Keratinocyte (primary cell): Measurements from ENCODE around the gene MEX3B. TPM values are rescaled to one million over a fixed set of nuclear protein-coding genes. Genes with fewer than 3 reads are reported as not detected.

Source experiments
- DNase-seq: peaks from one replicate; pipeline ENCODE4 v3.0.0-alpha.2; 2011; ENCODE audit warnings: low read depth, missing footprints, low spot score
- FAIRE-seq: peaks from 2 replicates; lab custom pipeline; 2011; peaks lifted over from hg19 to GRCh38; lab: Jason Lieb, UNC
- H2AFZ ChIP-seq: 2 replicates; pipeline ENCODE4 v1.6.0; 2012; ENCODE audit warnings: low read length, control low read depth, inconsistent platforms; ENCODE audit not compliant: control insufficient read depth
- H3K27ac ChIP-seq: 2 replicates; pipeline ENCODE4 v1.5.1; 2011; ENCODE audit warnings: low read length; ENCODE audit not compliant: control insufficient read depth, insufficient read depth
- H3K27me3 ChIP-seq: 3 replicates; pipeline ENCODE4 v1.6.0; 2011; ENCODE audit warnings: low read length; ENCODE audit not compliant: control insufficient read depth, insufficient read depth; ENCODE audit errors: extremely low read depth
- H3K36me3 ChIP-seq, 2 experiments: 2 replicates in 1 of 2; 3 replicates in 1 of 2; pipeline ENCODE4 v1.5.1; 2011; ENCODE audit warnings: low read length in 2 of 2, mild to moderate bottlenecking in 1 of 2; ENCODE audit not compliant: control insufficient read depth in 2 of 2, insufficient read depth in 2 of 2; ENCODE audit errors: extremely low read depth in 1 of 2
- H3K4me1 ChIP-seq: 3 replicates; pipeline ENCODE4 v1.5.1; 2011; ENCODE audit warnings: low read length; ENCODE audit not compliant: control insufficient read depth, insufficient read depth; ENCODE audit errors: extremely low read depth
- H3K4me2 ChIP-seq: 3 replicates; pipeline ENCODE4 v1.6.0; 2011; ENCODE audit warnings: low read depth, low read length; ENCODE audit not compliant: control insufficient read depth, insufficient read depth; ENCODE audit errors: extremely low read depth
- H3K4me3 ChIP-seq, 3 experiments: fragments of 200-600 bp in 1 of 3; sonication (generic) in 1 of 3; 2 replicates in 2 of 3; 3 replicates in 1 of 3; pipeline ENCODE4 v1.5.1; 2011 to 2016; ENCODE audit warnings: low read length in 3 of 3, mild to moderate bottlenecking in 3 of 3, control low read depth in 2 of 3, inconsistent platforms in 1 of 3, low read depth in 1 of 3, mixed read lengths in 1 of 3, mixed run types in 1 of 3, moderate library complexity in 1 of 3; ENCODE audit not compliant: control insufficient read depth in 2 of 3, insufficient read depth in 2 of 3; ENCODE audit errors: extremely low read depth in 1 of 3
- H3K79me2 ChIP-seq: 2 replicates; pipeline ENCODE4 v1.6.0; 2012; ENCODE audit warnings: low read length; ENCODE audit not compliant: control insufficient read depth, insufficient read depth
- H3K9ac ChIP-seq: 3 replicates; pipeline ENCODE4 v1.6.0; 2011; ENCODE audit warnings: low read length; ENCODE audit not compliant: control insufficient read depth, insufficient read depth; ENCODE audit errors: extremely low read depth
- H3K9me1 ChIP-seq: 3 replicates; pipeline ENCODE4 v1.6.0; 2011; ENCODE audit warnings: low read length; ENCODE audit not compliant: control insufficient read depth, insufficient read depth; ENCODE audit errors: extremely low read depth
- H3K9me3 ChIP-seq: 2 replicates; pipeline ENCODE4 v1.5.1; 2012; ENCODE audit warnings: low read depth, low read length; ENCODE audit not compliant: control insufficient read depth
- H4K20me1 ChIP-seq: 3 replicates; pipeline ENCODE4 v1.6.0; 2011; ENCODE audit warnings: low read length; ENCODE audit not compliant: control insufficient read depth, insufficient read depth; ENCODE audit errors: extremely low read depth
- EZH2 ChIP-seq: IDR thresholded peaks from one replicate; pipeline ENCODE4 v1.6.1; 2012; ENCODE audit warnings: inconsistent platforms, mild to moderate bottlenecking, low read length, moderate library complexity
- dilution Hi-C: fragments of 300-500 bp; cut with MboI; formaldehyde crosslinking; loops from one replicate; pipeline ENCODE4 v1.7.0; 2020; ENCODE audit warnings: low sequenced_read_pairs; ENCODE audit not compliant: extremely low pct_ligation_motif_present
- polyA plus RNA-seq, 5 experiments: library from polyadenylated mRNA; depleted of rRNA in 3 of 5; stranded (reverse) in 3 of 5; stranded (forward) in 1 of 5; unstranded in 1 of 5; fragments of >200 nt; gene quantifications; 1 replicate in 1 of 5; 2 replicates in 3 of 5; 3 replicates in 1 of 5; pipeline versions ENCODE4 v1.2.1 to v1.2.3, GENCODE V29; 2011 to 2012; ENCODE audit warnings: missing spikeins in 2 of 5, low read depth in 1 of 5, low replicate concordance in 1 of 5
- TF ChIP-seq, protein P1 (sequence below), 3 experiments: IDR thresholded peaks in 1 of 3; conservative IDR thresholded peaks in 1 of 3; optimal IDR thresholded peaks in 1 of 3; 2 replicates in 2 of 3; 3 replicates in 1 of 3; pipeline versions ENCODE3 to v1.5.1; 2011; ENCODE audit warnings: low read length in 3 of 3, mild to moderate bottlenecking in 3 of 3, moderate library complexity in 2 of 3, control low read depth in 1 of 3, inconsistent platforms in 1 of 3; ENCODE audit not compliant: insufficient read depth in 2 of 3; ENCODE audit errors: extremely low read depth in 1 of 3

The MEX3B gene
- polyA plus RNA-seq, 1 donor (not counting 4 experiments of a cell fraction or from before 2014, with no cell fraction given), result 0.16 TPM

DNA sequence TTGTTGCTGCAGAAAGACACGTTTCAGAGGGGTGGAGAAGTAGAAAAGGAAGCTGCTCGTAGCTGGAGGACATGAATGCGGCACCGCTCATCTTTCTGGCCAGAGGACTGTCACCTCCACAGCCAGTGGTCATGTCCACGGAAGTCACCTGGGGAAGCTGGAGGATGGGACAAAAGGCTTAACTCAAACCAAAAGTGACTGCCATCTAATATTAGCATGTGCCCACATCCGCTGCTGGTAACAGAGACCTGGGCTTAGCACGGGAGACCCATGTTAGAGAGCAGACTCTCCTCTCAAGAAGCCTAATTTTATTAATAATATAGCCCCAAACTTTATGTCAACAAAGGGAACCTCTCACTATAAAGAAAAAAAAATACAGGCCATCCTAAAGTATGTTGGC, 5.9 kb downstream of the MEX3B start:
- no peak for DNase-seq
- Histone ChIP-seq H3K9me1 (no peaks in the 10 kb centered on the region), H3K9ac (no peak overlapping the region), H4K20me1 (no peaks in the 10 kb centered on the region), H3K4me1 (peaks cover 7% of the 10 kb centered on the region), H3K4me2 (no peak overlapping the region), H2AFZ (no peak overlapping the region), H3K27ac (no peak overlapping the region), H3K9me3 (no peaks in the 10 kb centered on the region), H3K27me3 (peaks cover 24% of the 10 kb centered on the region), H3K79me2 (no peaks in the 10 kb centered on the region), H3K36me3 (no peaks in the 10 kb centered on the region), H3K4me3 (no peak overlapping the region)
- no peak for FAIRE-seq
- TF ChIP-seq, protein P1, sequence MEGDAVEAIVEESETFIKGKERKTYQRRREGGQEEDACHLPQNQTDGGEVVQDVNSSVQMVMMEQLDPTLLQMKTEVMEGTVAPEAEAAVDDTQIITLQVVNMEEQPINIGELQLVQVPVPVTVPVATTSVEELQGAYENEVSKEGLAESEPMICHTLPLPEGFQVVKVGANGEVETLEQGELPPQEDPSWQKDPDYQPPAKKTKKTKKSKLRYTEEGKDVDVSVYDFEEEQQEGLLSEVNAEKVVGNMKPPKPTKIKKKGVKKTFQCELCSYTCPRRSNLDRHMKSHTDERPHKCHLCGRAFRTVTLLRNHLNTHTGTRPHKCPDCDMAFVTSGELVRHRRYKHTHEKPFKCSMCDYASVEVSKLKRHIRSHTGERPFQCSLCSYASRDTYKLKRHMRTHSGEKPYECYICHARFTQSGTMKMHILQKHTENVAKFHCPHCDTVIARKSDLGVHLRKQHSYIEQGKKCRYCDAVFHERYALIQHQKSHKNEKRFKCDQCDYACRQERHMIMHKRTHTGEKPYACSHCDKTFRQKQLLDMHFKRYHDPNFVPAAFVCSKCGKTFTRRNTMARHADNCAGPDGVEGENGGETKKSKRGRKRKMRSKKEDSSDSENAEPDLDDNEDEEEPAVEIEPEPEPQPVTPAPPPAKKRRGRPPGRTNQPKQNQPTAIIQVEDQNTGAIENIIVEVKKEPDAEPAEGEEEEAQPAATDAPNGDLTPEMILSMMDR (optimal IDR thresholded peaks at IDR 0.05 in 1 of 3, IDR thresholded peaks at IDR 0.05 in 1 of 3, conservative IDR thresholded peaks at IDR 0.05 in 1 of 3; ENCODE audit: extremely low read depth in 1 of 3, insufficient read depth in 2 of 3, low read length in 3 of 3), result no peak
- no peak for TF ChIP-seq EZH2
- dilution Hi-C loops, result no loop called here

DNA sequence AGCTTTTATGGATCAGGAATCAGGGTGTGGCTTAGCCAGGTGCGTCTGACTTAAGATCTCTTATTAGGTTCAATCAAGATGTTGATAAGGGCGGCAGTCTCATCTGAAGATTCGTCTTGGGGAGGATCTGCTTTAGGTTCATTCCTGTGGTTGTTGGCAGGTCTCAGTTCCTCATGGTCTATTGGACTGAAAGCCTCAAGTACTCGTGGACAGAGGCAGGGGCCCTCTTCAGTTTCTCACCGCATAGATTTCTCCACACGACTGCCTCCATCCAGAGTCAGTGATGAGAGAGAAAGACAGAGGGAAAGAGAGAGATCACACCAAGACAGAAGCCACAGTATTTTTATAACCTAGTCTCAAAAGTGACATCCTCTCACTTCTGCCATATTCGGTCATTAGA, 9.4 kb downstream of the MEX3B start:
- no peaks in the 10 kb centered on the region for H3K9me1 ChIP-seq
- H3K36me3 ChIP-seq, result no peaks in the 10 kb centered on the region
- no peak overlapping the region for H3K4me3 ChIP-seq
- no peak overlapping the region for H3K4me2 ChIP-seq
- FAIRE-seq (no peak), DNase-seq (no peak)
- peaks cover 3% of the 10 kb centered on the region for H3K27me3 ChIP-seq
- no peaks in the 10 kb centered on the region for H4K20me1 ChIP-seq
- H3K79me2 ChIP-seq, result no peaks in the 10 kb centered on the region
- no peak overlapping the region for H3K27ac ChIP-seq
- no peak overlapping the region for H2AFZ ChIP-seq
- no peaks in the 10 kb centered on the region for H3K9me3 ChIP-seq
- dilution Hi-C loops, result no loop called here
- no peak overlapping the region for H3K9ac ChIP-seq
- TF ChIP-seq, protein P1 (optimal IDR thresholded peaks at IDR 0.05 in 1 of 3, IDR thresholded peaks at IDR 0.05 in 1 of 3, conservative IDR thresholded peaks at IDR 0.05 in 1 of 3; ENCODE audit: extremely low read depth in 1 of 3, insufficient read depth in 2 of 3, low read length in 3 of 3), result no peak
- TF ChIP-seq EZH2, result no peak
- no peaks in the 10 kb centered on the region for H3K4me1 ChIP-seq
